ENCODE data around the gene NTSR1.

GRCh38 chr20:62739067-62739466 is 30.4 kb downstream of the NTSR1 start:
- TF ChIP-seq YY1 (IDR thresholded peaks at IDR 0.05; ENCODE audit: insufficient read depth, insufficient read length), result no peak
- no peak for TF ChIP-seq SUZ12 (IDR thresholded peaks at IDR 0.05; ENCODE audit: extremely low read depth, insufficient read depth, insufficient read length)
- TF ChIP-seq ZNF274 (IDR thresholded peaks at IDR 0.05; ENCODE audit: low read depth, low read length), result no peak

All from NT2/D1 (cell line).